ENCODE data around the gene TAF1C. TPM values are rescaled to one million over a fixed set of nuclear protein-coding genes. Genes with fewer than 3 reads are reported as not detected.

The TAF1C gene
- total and polyA plus RNA-seq, 2 experiments from 2014 or later = 37.2 to 57.4 TPM

GRCh38 chr16:84199097-84199496 lies 12.2 kb upstream of the TAF1C start:
- Histone ChIP-seq H3K79me2 (replicated peaks; ENCODE audit: insufficient read depth) (no peaks in the 10 kb centered on the region), H3K27me3 (ENCODE audit: insufficient read depth) (no peaks in the 10 kb centered on the region), H3K9me2 (ENCODE audit: insufficient read depth) (no peaks in the 10 kb centered on the region), H4K20me1 (replicated peaks; ENCODE audit: insufficient read depth) (no peaks in the 10 kb centered on the region), H3K4me3 (no peak overlapping the region), H3K27ac (ENCODE audit: low read depth) (no peak overlapping the region), H3F3A (replicated peaks; ENCODE audit: low read depth) (no peaks in the 10 kb centered on the region), H2AFZ (no peak overlapping the region), H3K4me2 (no peak overlapping the region), H3K4me1 (ENCODE audit: insufficient read depth) (no peaks in the 10 kb centered on the region), H3K36me3 (ENCODE audit: insufficient read depth) (no peaks in the 10 kb centered on the region)
- Mint-ChIP-seq H3K4me1 (peaks cover 17% of the 10 kb centered on the region), H3K27ac (no peak overlapping the region), H3K4me3 (no peak overlapping the region), H3K27me3 (ENCODE audit: insufficient read depth, low read depth, poor library complexity) (peaks cover 10% of the 10 kb centered on the region), H3K9me3 (no peaks in the 10 kb centered on the region), H3K36me3 (ENCODE audit: low read depth) (no peaks in the 10 kb centered on the region)
- ATAC-seq = peak; percentile 58
- DNase-seq (ENCODE audit: low spot score) = no peak
- TF ChIP-seq ZNF114 (CRISPR knock-in tag; IDR thresholded peaks at IDR 0.05) (no peak), REST (IDR thresholded peaks at IDR 0.05; ENCODE audit: unreplicated experiment) (no peak), CREB1 (CRISPR knock-in tag; IDR thresholded peaks at IDR 0.05; ENCODE audit: low read depth) (no peak), ETS1 (IDR thresholded peaks at IDR 0.05) (no peak), ZNF462 (CRISPR knock-in tag; IDR thresholded peaks at IDR 0.05) (no peak), POLR2AphosphoS5 (IDR thresholded peaks at IDR 0.05; ENCODE audit: low read depth) (no peak), EZH2phosphoT487 (IDR thresholded peaks at IDR 0.05; ENCODE audit: unreplicated experiment) (no peak)

Data from GM23338 (cell line).